Measurements from ENCODE around the gene SERF1B.
"Not testable (repeated sequence)": the region's sequence is repeated elsewhere in the genome, so short reads cannot be mapped to it uniquely, and the experiment has no call there.

DNA sequence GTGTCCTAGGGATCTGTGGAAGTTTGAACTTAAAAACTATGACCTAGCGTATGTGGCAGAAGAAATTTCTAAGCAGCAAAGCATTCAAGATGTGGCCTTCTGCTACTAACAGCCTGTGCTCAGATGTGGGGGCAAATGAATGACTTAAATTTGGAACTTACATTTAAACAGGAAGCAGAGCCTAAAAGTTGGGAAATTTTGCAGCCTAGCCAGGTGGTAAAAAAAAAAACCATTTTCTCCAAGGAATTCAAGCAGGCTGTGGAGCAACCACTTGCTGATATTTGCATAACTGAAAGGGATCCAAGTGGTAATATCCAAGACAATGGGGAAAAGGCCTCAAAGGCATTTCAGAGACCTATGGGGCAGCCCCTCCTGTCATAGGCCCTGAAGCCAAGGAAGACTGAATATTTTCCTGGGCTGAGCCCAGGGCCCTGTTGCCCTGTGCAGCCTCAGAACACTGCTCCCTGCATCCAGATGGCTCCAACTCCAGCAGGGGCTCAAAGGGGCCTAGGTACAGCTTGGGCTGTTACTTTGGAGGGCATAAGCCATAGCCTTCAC lies 63.9 kb downstream of the SERF1B start:
- not testable (repeated sequence) for TF ChIP-seq EZH2 (IDR thresholded peaks at IDR 0.05; ENCODE audit: low read length)
- TF ChIP-seq, protein P1, sequence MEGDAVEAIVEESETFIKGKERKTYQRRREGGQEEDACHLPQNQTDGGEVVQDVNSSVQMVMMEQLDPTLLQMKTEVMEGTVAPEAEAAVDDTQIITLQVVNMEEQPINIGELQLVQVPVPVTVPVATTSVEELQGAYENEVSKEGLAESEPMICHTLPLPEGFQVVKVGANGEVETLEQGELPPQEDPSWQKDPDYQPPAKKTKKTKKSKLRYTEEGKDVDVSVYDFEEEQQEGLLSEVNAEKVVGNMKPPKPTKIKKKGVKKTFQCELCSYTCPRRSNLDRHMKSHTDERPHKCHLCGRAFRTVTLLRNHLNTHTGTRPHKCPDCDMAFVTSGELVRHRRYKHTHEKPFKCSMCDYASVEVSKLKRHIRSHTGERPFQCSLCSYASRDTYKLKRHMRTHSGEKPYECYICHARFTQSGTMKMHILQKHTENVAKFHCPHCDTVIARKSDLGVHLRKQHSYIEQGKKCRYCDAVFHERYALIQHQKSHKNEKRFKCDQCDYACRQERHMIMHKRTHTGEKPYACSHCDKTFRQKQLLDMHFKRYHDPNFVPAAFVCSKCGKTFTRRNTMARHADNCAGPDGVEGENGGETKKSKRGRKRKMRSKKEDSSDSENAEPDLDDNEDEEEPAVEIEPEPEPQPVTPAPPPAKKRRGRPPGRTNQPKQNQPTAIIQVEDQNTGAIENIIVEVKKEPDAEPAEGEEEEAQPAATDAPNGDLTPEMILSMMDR (optimal IDR thresholded peaks at IDR 0.05 in 1 of 3, IDR thresholded peaks at IDR 0.05 in 1 of 3, conservative IDR thresholded peaks at IDR 0.05 in 1 of 3; ENCODE audit: extremely low read depth in 1 of 3, insufficient read depth in 2 of 3, low read length in 3 of 3), result not testable (repeated sequence)
